Ovary (tissue), 9 donors: ENCODE data around the gene LMX1B. TPM values are rescaled to one million over a fixed set of nuclear protein-coding genes. Genes with fewer than 3 reads are reported as not detected.

Source experiments
- DNase-seq, 5 donors: peaks; one replicate each; pipeline ENCODE4 v3.0.0-alpha.2; 2019 to 2020
- H3K27ac ChIP-seq, 2 donors: fragments of 200-600 bp; one replicate each; pipeline versions ENCODE4 v1.5.1 to v1.8.0; 2019 to 2022
- H3K27me3 ChIP-seq: fragments of 200-600 bp; one replicate; pipeline ENCODE4 v1.8.0; 2022
- H3K36me3 ChIP-seq: fragments of 200-600 bp; sonication (generic); one replicate; pipeline ENCODE4 v1.5.1; 2019
- H3K4me1 ChIP-seq: one replicate; pipeline ENCODE4 v1.8.1; 2013; ENCODE audit warnings: mild to moderate bottlenecking, moderate library complexity; ENCODE audit not compliant: insufficient read depth
- H3K4me3 ChIP-seq: fragments of 200-600 bp; sonication (generic); one replicate; pipeline ENCODE4 v1.5.1; 2017
- H3K9me3 ChIP-seq, 2 donors: fragments of 200-600 bp in 1 of 2; sonication (generic) in 1 of 2; one replicate each; pipeline versions ENCODE4 v1.5.1 to v1.8.1; 2013 to 2019; ENCODE audit warnings: mild to moderate bottlenecking in 1 of 2, moderate library complexity in 1 of 2
- EP300 ChIP-seq: sonication (generic); formaldehyde crosslinking; IDR thresholded peaks from one replicate; pipeline ENCODE4 v1.6.1; 2017; ENCODE audit warnings: antibody characterized with exemption
- POLR2A ChIP-seq: fragments of 450-650 bp; IDR thresholded peaks from one replicate; pipeline ENCODE4 v1.6.1; 2017; ENCODE audit warnings: antibody characterized with exemption, mild to moderate bottlenecking, moderate library complexity
- WGBS, 3 donors: extraction: QIAGEN DNeasy Blood & Tissue Kit in 1 of 3; methylation state at CpG; one replicate each; pipeline versions ENCODE4 v1.1.5 to v1.1.7; 2013 to 2017; 5-methylcytosine and 5-hydroxymethylcytosine counted together
- intact Hi-C, 4 donors: fragments of 100-400 bp; cut with DNase I; formaldehyde crosslinking; loops; one replicate each; pipeline versions ENCODE4 v1.11.0 to v1.15.1; 2022 to 2023
- polyA plus RNA-seq, 2 donors: library from polyadenylated mRNA; stranded (reverse); fragments of 200-250 nt in 1 of 2; fragments of 350-450 nt in 1 of 2; fragmentation: Illumina TruSeq in 1 of 2; extraction: RNeasy Lipid Tissue Mini Kit (QIAGEN cat#74804) in 1 of 2; gene quantifications; one replicate each; pipeline ENCODE4 v1.2.3, GENCODE V29; 2013 to 2014
- total RNA-seq, 7 donors: library from RNA; depleted of rRNA in 2 of 7; stranded (reverse); fragments of >200 nt in 2 of 7; fragmentation: NEBNext Ultra II Directional in 3 of 7; extraction: Animal tissue kit (Norgen Biotek cat#: 25700) in 3 of 7; gene quantifications; one replicate each; pipeline versions ENCODE4 v1.1.0 to v1.2.4, GENCODE V29; 2016 to 2023
- TF ChIP-seq, protein P1 (sequence below), 3 donors: fragments of 450-650 bp in 2 of 3; fragments of 200-600 bp in 1 of 3; IDR thresholded peaks; one replicate each; pipeline versions ENCODE4 v1.5.1 to v1.8.0; 2016 to 2022; ENCODE audit warnings: antibody characterized with exemption in 3 of 3, mild to moderate bottlenecking in 1 of 3
- donor health status: DM: no; HTN: no; CAD: no; lungs with moderate emphysema.
- donor health status: DM: no; HTN: no; CAD: no.
- donor health status: Bipolar disorder and iron deficiency.
- donor health status: DM: yes; HTN: yes; CAD: no.
- donor health status: DM: no; HTN: no; CAD: no.
- donor health status: DM: yes; HTN: yes; CAD: no.

The LMX1B gene
- total and polyA plus RNA-seq, 9 donors, result 0.08 to 0.20 TPM; not detected in 7

DNA sequence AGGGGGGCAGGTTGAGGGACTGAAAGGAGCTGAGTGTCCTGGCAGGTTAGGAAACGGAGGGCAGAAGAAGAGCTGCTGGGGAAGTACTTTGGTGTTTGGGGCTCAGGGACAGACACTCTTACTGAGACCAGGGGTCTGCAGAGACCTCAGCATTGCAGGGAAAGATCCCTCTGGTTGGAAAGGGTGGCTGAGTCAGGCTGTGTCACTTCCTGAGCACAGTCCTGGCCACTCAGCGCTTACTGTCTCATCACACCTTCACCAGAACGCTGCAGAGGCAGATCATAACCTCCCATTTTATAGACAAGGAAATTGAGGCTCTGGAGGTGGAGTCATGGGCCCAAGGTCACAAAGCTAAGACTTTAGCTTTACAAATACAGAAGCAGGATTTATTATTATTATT lies 54.3 kb downstream of the LMX1B start:
- 73 to 90% (median 86%) methylated on average over 3 of the region's 3 CpGs for WGBS, 3 donors
- H3K27me3 ChIP-seq, result no peaks in the 10 kb centered on the region
- DNase-seq, result no peak
- H3K9me3 ChIP-seq, result no peaks in the 10 kb centered on the region
- no peak overlapping the region for H3K4me3 ChIP-seq
- H3K27ac ChIP-seq, result no peak overlapping the region
- peaks cover 13% of the 10 kb centered on the region for H3K4me1 ChIP-seq
- no peaks in the 10 kb centered on the region for H3K36me3 ChIP-seq
- no peak for TF ChIP-seq POLR2A
- TF ChIP-seq, protein P1, sequence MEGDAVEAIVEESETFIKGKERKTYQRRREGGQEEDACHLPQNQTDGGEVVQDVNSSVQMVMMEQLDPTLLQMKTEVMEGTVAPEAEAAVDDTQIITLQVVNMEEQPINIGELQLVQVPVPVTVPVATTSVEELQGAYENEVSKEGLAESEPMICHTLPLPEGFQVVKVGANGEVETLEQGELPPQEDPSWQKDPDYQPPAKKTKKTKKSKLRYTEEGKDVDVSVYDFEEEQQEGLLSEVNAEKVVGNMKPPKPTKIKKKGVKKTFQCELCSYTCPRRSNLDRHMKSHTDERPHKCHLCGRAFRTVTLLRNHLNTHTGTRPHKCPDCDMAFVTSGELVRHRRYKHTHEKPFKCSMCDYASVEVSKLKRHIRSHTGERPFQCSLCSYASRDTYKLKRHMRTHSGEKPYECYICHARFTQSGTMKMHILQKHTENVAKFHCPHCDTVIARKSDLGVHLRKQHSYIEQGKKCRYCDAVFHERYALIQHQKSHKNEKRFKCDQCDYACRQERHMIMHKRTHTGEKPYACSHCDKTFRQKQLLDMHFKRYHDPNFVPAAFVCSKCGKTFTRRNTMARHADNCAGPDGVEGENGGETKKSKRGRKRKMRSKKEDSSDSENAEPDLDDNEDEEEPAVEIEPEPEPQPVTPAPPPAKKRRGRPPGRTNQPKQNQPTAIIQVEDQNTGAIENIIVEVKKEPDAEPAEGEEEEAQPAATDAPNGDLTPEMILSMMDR (IDR thresholded peaks at IDR 0.05), result no peak
- no peak for TF ChIP-seq EP300
- intact Hi-C loops, result no loop called here

DNA sequence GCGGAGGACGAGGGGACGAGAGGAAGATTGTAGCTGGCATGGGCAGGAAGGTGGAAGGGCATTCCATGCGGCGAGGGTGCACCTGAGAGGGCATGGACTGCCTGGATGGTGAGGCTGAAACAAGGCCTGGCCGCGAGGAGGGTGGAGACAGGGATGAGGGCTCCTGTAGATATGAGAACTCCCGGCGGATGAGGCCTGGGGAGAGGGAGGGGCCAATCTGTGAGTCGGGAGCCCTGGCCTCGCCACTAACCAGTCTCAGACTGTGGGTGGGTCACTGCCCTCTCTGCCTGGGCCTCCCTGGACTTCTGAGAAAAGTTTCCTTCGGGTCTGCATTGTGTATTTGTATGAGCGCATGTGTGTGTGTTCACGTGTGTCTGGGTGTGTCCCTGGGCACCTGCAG lies 55.4 kb downstream of the LMX1B start:
- Histone ChIP-seq H3K9me3 (no peaks in the 10 kb centered on the region), H3K4me1 (peaks cover 8% of the 10 kb centered on the region), H3K36me3 (no peaks in the 10 kb centered on the region), H3K27me3 (no peaks in the 10 kb centered on the region), H3K4me3 (no peak overlapping the region), H3K27ac (no peak overlapping the region)
- WGBS, 3 donors, result 84 to 89% (median 84%) methylated on average over 14 of the region's 14 CpGs
- intact Hi-C loops, result no loop called here
- DNase-seq, result no peak
- TF ChIP-seq, protein P1 (IDR thresholded peaks at IDR 0.05), result no peak
- TF ChIP-seq EP300 (no peak), POLR2A (no peak)

DNA sequence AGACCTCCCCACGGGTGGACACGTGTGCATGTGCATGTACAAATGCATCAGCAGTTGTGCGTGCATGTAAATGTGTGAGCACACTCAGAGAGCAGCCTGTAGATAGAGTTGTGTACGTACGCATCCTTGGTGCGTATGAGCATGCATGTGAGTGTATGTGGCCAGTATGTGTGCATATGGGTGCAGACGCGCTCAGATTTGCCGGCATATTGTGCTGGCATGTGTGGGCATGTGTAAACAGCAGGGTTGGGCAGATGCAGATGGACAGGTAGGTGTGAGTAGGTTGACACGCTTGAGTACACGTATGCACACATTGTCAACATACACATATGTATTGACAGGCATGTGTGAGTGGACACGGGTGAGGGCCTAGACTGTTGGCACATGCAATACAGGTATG lies 56.5 kb downstream of the LMX1B start:
- intact Hi-C loops, result no loop called here
- no peak overlapping the region for H3K4me3 ChIP-seq
- no peaks in the 10 kb centered on the region for H3K9me3 ChIP-seq
- no peaks in the 10 kb centered on the region for H3K36me3 ChIP-seq
- H3K4me1 ChIP-seq, result peaks cover 5% of the 10 kb centered on the region
- no peaks in the 10 kb centered on the region for H3K27me3 ChIP-seq
- TF ChIP-seq, protein P1 (IDR thresholded peaks at IDR 0.05), result no peak
- TF ChIP-seq EP300 (no peak), POLR2A (no peak)
- 92 to 94% (median 93%) methylated on average over 12 of the region's 12 CpGs for WGBS, 3 donors
- no peak for DNase-seq
- H3K27ac ChIP-seq, result no peak overlapping the region

DNA sequence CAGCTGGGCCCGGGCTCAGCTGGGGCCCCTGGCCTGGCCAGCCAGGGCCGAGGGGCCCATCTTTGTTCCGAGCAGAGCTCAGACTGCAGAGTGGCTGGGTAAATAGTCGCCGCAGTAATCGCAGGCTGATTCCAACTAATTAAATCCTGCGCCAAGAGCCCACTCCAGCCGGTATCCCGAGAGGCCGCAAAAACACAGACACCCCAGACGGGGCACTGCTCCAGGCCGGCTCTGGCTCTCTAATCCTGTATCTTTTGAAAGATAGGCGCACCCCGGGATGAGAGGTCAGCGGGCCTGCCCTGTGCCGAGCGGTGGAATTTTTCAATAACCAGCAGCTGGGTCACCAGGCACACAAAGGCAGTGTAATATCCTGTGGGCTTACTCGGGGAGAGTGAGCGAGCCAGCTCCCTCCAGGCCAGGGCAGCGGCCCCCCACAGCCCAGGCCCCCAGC lies 57.7 kb downstream of the LMX1B start:
- Histone ChIP-seq H3K27me3 (peaks cover 1% of the 10 kb centered on the region), H3K36me3 (no peaks in the 10 kb centered on the region), H3K4me3 (no peak overlapping the region), H3K4me1 (peaks cover 5% of the 10 kb centered on the region), H3K9me3 (no peaks in the 10 kb centered on the region), H3K27ac (peak overlapping the region in 1 of 2 donors; percentile 47)
- no peak for TF ChIP-seq EP300
- WGBS, 3 donors, result 4 to 12% (median 7%) methylated on average over 20 of the region's 20 CpGs
- intact Hi-C loops, result no loop called here
- DNase-seq, result peak in 4 of 5 donors; percentile 34 to 66 (median 46)

DNA sequence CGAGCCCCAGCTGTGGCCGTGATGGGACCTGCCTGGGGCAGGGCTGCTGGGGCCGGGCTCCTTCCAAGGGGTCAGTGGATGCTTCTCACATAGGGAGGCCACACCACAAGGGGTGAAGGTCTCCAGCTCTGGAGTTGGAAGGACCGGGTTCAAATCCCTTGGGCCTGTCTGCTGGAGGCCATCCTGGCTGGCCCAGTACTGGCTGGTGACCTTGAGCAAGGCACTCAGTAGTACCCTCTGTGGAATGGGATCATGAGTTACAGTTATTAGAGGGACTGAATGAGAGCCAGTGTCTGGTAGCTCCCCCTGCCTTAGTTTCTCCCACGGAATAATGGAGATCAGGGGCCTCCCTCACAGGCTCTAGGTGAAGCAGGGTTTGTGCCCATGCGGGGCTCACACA lies 58.3 kb downstream of the LMX1B start:
- no peak for DNase-seq
- H3K27ac ChIP-seq, result peak overlapping the region in 1 of 2 donors; percentile 47
- peaks cover 4% of the 10 kb centered on the region for H3K27me3 ChIP-seq
- WGBS, 3 donors, result 39 to 66% (median 40%) methylated on average over 6 of the region's 6 CpGs
- TF ChIP-seq EP300, result no peak
- H3K4me3 ChIP-seq, result no peak overlapping the region
- peaks cover 5% of the 10 kb centered on the region for H3K4me1 ChIP-seq
- intact Hi-C loops, result no loop called here
- H3K9me3 ChIP-seq, result no peaks in the 10 kb centered on the region
- no peaks in the 10 kb centered on the region for H3K36me3 ChIP-seq
